Measurements from ENCODE around the gene NPRL2. TPM values are rescaled to one million over a fixed set of nuclear protein-coding genes. Genes with fewer than 3 reads are reported as not detected.

The NPRL2 gene
- total RNA-seq, 1 experiment from 2014 or later = 21.0 TPM

- Mint-ChIP-seq H3K4me1 (ENCODE audit: low read depth, unreplicated experiment) (peaks cover under 1% of the 10 kb centered on the region), H3K9me3 (ENCODE audit: low read depth, unreplicated experiment) (no peaks in the 10 kb centered on the region), H3K4me3 (ENCODE audit: low read depth, unreplicated experiment) (peak overlapping the region; percentile 74), H3K36me3 (ENCODE audit: insufficient read depth, unreplicated experiment) (peaks cover 37% of the 10 kb centered on the region), H3K27me3 (ENCODE audit: unreplicated experiment) (no peaks in the 10 kb centered on the region), H3K27ac (ENCODE audit: unreplicated experiment) (no peak overlapping the region)
- intact Hi-C loops (cut with micrococcal nuclease; ENCODE audit: unreplicated experiment) = loop anchor here (10.0 kb wide), 1 partner anchor 47 kb away; the partner anchor contains the start of gene LSMEM2
- CTCF ChIA-PET = no interaction called here
- DNase-seq = no peak
- BruUV-seq (replicated peaks) = no TSS peak
- TF ChIP-seq CTCF (IDR thresholded peaks at IDR 0.05; ENCODE audit: unreplicated experiment) = no peak
Observed at GRCh38 chr3:50322115-50322385, 28.5 kb downstream of the NPRL2 start.

- no TSS peak for BruUV-seq (replicated peaks)
- no peaks in the 10 kb centered on the region for H3K27me3 Mint-ChIP-seq (ENCODE audit: unreplicated experiment)
- peak overlapping the region; percentile 74 for H3K4me3 Mint-ChIP-seq (ENCODE audit: low read depth, unreplicated experiment)
- intact Hi-C loops (cut with micrococcal nuclease; ENCODE audit: unreplicated experiment) = loop anchor here (10.0 kb wide), 1 partner anchor 47 kb away; the partner anchor contains the start of gene LSMEM2
- peak; percentile 12 for TF ChIP-seq CTCF (IDR thresholded peaks at IDR 0.05; ENCODE audit: unreplicated experiment)
- H3K27ac Mint-ChIP-seq (ENCODE audit: unreplicated experiment) = peak overlapping the region; percentile 94
- peaks cover 37% of the 10 kb centered on the region for H3K36me3 Mint-ChIP-seq (ENCODE audit: insufficient read depth, unreplicated experiment)
- peaks cover 6% of the 10 kb centered on the region for H3K4me1 Mint-ChIP-seq (ENCODE audit: low read depth, unreplicated experiment)
- no peaks in the 10 kb centered on the region for H3K9me3 Mint-ChIP-seq (ENCODE audit: low read depth, unreplicated experiment)
- CTCF ChIA-PET = interaction anchor here (0.5 to 0.7 kb wide), 4 partner anchors 15 to 62 kb away, joined by 3 to 5 read pairs (median 4); partner anchors contain the start of genes CYB561D2 and NPRL2
- peak; percentile 91 for DNase-seq
Observed at GRCh38 chr3:50321336-50322114, 29.1 kb downstream of the NPRL2 start.

- H3K9me3 Mint-ChIP-seq (ENCODE audit: low read depth, unreplicated experiment) = no peaks in the 10 kb centered on the region
- peak overlapping the region; percentile 94 for H3K27ac Mint-ChIP-seq (ENCODE audit: unreplicated experiment)
- H3K4me3 Mint-ChIP-seq (ENCODE audit: low read depth, unreplicated experiment) = peak overlapping the region; percentile 74
- BruUV-seq (replicated peaks) = no TSS peak
- CTCF ChIA-PET = interaction anchor here (0.5 to 0.7 kb wide), 4 partner anchors 15 to 61 kb away, joined by 3 to 5 read pairs (median 4); partner anchors contain the start of genes CYB561D2 and NPRL2
- no peak for TF ChIP-seq CTCF (IDR thresholded peaks at IDR 0.05; ENCODE audit: unreplicated experiment)
- H3K36me3 Mint-ChIP-seq (ENCODE audit: insufficient read depth, unreplicated experiment) = peaks cover 41% of the 10 kb centered on the region
- intact Hi-C loops (cut with micrococcal nuclease; ENCODE audit: unreplicated experiment) = loop anchor here (10.0 kb wide), 1 partner anchor 46 kb away; the partner anchor contains the start of gene LSMEM2
- DNase-seq = peak; percentile 84
- no peaks in the 10 kb centered on the region for H3K27me3 Mint-ChIP-seq (ENCODE audit: unreplicated experiment)
- H3K4me1 Mint-ChIP-seq (ENCODE audit: low read depth, unreplicated experiment) = peaks cover 12% of the 10 kb centered on the region
Observed at GRCh38 chr3:50320853-50321335, 29.7 kb downstream of the NPRL2 start.

GRCh38 chr3:50319894-50320625 is 30.5 kb downstream of the NPRL2 start:
- no peak for TF ChIP-seq CTCF (IDR thresholded peaks at IDR 0.05; ENCODE audit: unreplicated experiment)
- TSS peak; percentile 42 for BruUV-seq (replicated peaks)
- H3K4me3 Mint-ChIP-seq (ENCODE audit: low read depth, unreplicated experiment) = peak overlapping the region; percentile 74
- H3K27me3 Mint-ChIP-seq (ENCODE audit: unreplicated experiment) = no peaks in the 10 kb centered on the region
- CTCF ChIA-PET = no interaction called here
- peaks cover 41% of the 10 kb centered on the region for H3K36me3 Mint-ChIP-seq (ENCODE audit: insufficient read depth, unreplicated experiment)
- H3K4me1 Mint-ChIP-seq (ENCODE audit: low read depth, unreplicated experiment) = peaks cover 18% of the 10 kb centered on the region
- no peak for DNase-seq
- H3K27ac Mint-ChIP-seq (ENCODE audit: unreplicated experiment) = no peak overlapping the region
- intact Hi-C loops (cut with micrococcal nuclease; ENCODE audit: unreplicated experiment) = loop anchor here (10.0 kb wide), 1 partner anchor 45 kb away; the partner anchor contains the start of gene LSMEM2
- H3K9me3 Mint-ChIP-seq (ENCODE audit: low read depth, unreplicated experiment) = no peaks in the 10 kb centered on the region
